ENCODE data around the gene VPS4B.
A peak's percentile ranks its signal among the peaks of the same experiment; 100 is the strongest.
"Not testable (repeated sequence)": the region's sequence is repeated elsewhere in the genome, so short reads cannot be mapped to it uniquely, and the experiment has no call there.

The VPS4B gene

GRCh38 chr18:63363951-63364350, 58.3 kb downstream of the VPS4B start:
- DNase-seq (ENCODE audit: low read depth in 1 of 2, low spot score in 1 of 2): no peak

GRCh38 chr18:63363420-63363819, 58.9 kb downstream of the VPS4B start:
- H3K27ac ChIP-seq (replicated peaks); H3K4me3 ChIP-seq (replicated peaks; ENCODE audit: insufficient read depth, low read length); H3K27me3 ChIP-seq (ENCODE audit: insufficient read depth, poor library complexity, severe bottlenecking); DNase-seq (ENCODE audit: low read depth in 1 of 2, low spot score in 1 of 2): not testable (repeated sequence)

More at GRCh38 chr18:63363951-63364350, 58.3 kb downstream of the VPS4B start:
- TF ChIP-seq GABPA (IDR thresholded peaks at IDR 0.05; ENCODE audit: low read depth) (no peak), REST (IDR thresholded peaks at IDR 0.05; ENCODE audit: insufficient replicate concordance, low read depth) (no peak), SPI1 (IDR thresholded peaks at IDR 0.05; ENCODE audit: borderline replicate concordance, low read depth) (peak; percentile 59; the same call in 1 of the 2 replicates)
- H3K27me3 ChIP-seq (ENCODE audit: insufficient read depth, poor library complexity, severe bottlenecking): no peaks in the 10 kb centered on the region
- H3K27ac ChIP-seq (replicated peaks): no peak overlapping the region
- no peak overlapping the region for H3K4me3 ChIP-seq (replicated peaks; ENCODE audit: insufficient read depth, low read length)

GRCh38 chr18:63356272-63356896, 65.9 kb downstream of the VPS4B start:
- Histone ChIP-seq H3K4me3 (replicated peaks; ENCODE audit: insufficient read depth, low read length) (no peak overlapping the region), H3K27me3 (ENCODE audit: insufficient read depth, poor library complexity, severe bottlenecking) (no peaks in the 10 kb centered on the region), H3K27ac (replicated peaks) (no peak overlapping the region)
- no peak for DNase-seq (ENCODE audit: low read depth in 1 of 2, low spot score in 1 of 2)
- no peak for TF ChIP-seq SPI1 (IDR thresholded peaks at IDR 0.05; ENCODE audit: borderline replicate concordance, low read depth)

GRCh38 chr18:63350230-63350629, 72.0 kb downstream of the VPS4B start:
- no peaks in the 10 kb centered on the region for H3K27me3 ChIP-seq (ENCODE audit: insufficient read depth, poor library complexity, severe bottlenecking)
- DNase-seq (ENCODE audit: low read depth in 1 of 2, low spot score in 1 of 2): no peak
- H3K27ac ChIP-seq (replicated peaks): no peak overlapping the region
- TF ChIP-seq POLR2AphosphoS5 (IDR thresholded peaks at IDR 0.05; ENCODE audit: low read depth): no peak
- no peak for TF ChIP-seq SPI1 (IDR thresholded peaks at IDR 0.05; ENCODE audit: borderline replicate concordance, low read depth)
- TF ChIP-seq CTCF (IDR thresholded peaks at IDR 0.05; ENCODE audit: insufficient read depth, low read length): no peak
- no peak for TF ChIP-seq GABPA (IDR thresholded peaks at IDR 0.05; ENCODE audit: low read depth)
- no peak for TF ChIP-seq REST (IDR thresholded peaks at IDR 0.05; ENCODE audit: insufficient replicate concordance, low read depth)
- no peak overlapping the region for H3K4me3 ChIP-seq (replicated peaks; ENCODE audit: insufficient read depth, low read length)

- H3K27ac ChIP-seq (replicated peaks): no peak overlapping the region
- TF ChIP-seq REST (IDR thresholded peaks at IDR 0.05; ENCODE audit: insufficient replicate concordance, low read depth) (no peak), GABPA (IDR thresholded peaks at IDR 0.05; ENCODE audit: low read depth) (no peak), POLR2AphosphoS5 (IDR thresholded peaks at IDR 0.05; ENCODE audit: low read depth) (no peak), CTCF (IDR thresholded peaks at IDR 0.05; ENCODE audit: insufficient read depth, low read length) (no peak), SPI1 (IDR thresholded peaks at IDR 0.05; ENCODE audit: borderline replicate concordance, low read depth) (no peak)
- no peak for DNase-seq (ENCODE audit: low read depth in 1 of 2, low spot score in 1 of 2)
- H3K27me3 ChIP-seq (ENCODE audit: insufficient read depth, poor library complexity, severe bottlenecking): no peaks in the 10 kb centered on the region
- H3K4me3 ChIP-seq (replicated peaks; ENCODE audit: insufficient read depth, low read length): no peak overlapping the region
Measured at GRCh38 chr18:63348508-63349136, 73.7 kb downstream of the VPS4B start.
